Cortex of kidney (tissue), 1 donor: ENCODE measurements around the gene DCHS1.

ENCODE experiments used
- DNase-seq: peaks from one replicate; lab custom pipeline; 2025; lab: John Stamatoyannopoulos, UW

DCHS1 gene

DNA sequence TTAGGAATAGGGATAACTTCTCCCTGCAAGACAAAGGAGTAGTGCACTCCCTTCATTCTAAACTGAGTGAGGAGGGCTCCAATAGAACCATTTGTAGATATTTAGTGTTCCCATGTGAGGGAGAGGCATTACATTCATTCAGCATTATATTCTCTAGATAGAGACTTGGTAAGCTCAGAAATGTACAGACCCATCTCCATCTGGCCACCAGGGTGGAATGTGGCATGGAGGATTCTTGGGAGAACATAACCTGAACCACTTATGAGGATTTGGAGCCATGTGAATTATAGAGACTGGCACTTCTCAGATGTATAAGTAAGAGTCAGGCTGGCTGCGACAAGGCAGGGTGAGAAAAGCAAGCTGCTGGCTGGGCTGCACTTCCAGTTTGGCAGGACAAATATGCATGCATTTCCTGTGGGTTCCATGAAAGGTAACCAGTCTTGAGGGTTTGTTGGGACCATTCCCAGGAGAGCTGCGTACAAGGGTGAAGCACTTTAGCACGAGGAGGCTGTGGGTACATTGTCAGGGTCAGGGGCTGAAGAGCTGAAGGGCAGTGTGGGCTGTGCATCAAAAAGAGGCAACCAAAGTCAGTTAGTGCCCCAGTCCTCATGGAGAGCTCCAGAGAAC, 61.4 kb downstream of the DCHS1 start:
- DNase-seq, result no peak

DNA sequence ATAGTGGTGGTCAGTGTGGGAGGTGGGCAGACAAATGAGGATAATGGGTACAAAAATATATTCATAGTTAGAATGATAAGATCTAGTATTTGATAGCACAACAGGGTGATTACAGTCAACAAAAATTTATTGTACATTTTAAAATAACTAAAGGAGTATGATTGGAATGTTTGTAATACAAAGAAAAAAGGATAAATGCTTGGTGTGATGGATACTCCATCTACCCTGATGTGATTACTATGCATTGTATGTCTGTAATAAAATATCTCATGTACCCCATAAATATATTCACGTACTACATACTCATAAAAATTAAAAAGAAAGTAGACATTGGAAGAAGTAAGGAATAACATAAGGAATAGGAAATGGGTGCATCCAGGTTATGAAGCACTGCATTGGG, 67.6 kb downstream of the DCHS1 start:
- no peak for DNase-seq

DNA sequence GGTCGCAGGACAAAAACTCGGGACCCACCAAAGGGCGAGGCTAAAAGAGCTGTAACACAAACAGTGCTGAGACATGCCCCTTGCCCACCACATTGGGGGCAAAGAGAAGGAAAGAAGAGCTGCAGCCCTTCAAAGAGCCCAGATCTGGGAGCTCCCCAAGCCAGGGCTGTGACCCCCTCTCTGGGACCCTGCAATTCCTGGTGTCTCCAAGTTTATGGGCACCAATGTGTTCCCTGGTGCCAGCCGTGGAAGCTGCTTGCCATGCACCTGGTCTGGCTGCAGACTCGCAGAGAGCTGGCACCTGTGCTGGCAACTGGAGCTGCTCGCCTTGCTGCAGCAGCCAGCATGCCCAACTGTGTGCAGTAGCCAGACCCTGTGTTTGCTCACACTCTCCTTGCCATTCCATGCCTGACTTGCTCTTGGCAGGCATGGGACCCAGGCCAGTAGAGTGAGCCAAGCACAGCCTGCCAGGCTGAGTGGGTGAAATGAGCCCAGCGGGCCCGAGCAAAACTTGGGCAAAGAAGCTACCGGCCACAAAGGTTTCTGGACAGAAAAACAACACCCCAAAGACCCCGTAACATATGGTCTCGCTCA, 68.2 kb downstream of the DCHS1 start:
- DNase-seq, result no peak

DNA sequence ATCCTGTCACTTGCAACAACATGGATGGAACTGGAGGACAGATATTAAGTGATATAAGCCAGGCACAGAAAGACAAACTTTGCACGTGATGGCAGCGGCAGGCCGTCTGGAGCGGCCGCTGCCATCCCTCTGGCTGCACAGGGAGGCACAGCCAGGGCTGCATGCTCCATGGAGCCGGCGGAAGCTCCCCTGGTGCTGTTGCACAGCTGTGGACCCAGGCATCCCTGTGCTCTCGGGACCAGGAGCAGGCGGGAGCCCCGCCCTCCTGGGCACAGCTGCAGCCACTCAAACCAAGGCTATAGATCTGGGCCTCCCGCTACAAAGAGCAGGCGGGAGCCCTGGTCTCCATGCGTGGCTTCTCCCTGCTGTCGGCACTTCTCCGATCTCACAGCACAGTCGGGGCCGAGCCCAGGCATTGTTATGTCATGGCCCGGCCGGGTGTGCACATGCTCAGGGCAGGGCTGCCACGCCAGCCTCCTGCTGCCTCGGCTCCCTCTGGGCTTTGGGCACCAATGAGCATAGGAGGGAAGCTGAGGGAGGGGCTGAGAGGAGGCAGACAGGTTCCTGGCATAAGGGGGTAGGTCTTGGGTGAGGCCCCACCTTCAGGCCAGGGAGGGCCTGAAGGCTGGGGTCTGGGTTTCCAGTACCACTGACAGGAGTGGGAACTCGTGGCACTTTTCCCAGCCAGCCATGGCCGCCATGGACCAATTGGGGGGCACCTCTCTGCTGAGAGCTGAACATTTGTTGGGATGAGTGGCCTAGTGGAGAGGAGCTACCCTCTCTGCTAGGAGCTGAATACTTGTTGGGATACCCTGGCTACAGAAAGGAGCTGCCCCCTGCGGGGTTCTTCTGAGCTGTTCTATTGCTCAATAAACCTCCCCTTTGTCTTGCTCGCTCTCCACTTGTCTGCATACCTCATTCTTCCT, 68.9 kb downstream of the DCHS1 start:
- DNase-seq, result no peak

DNA sequence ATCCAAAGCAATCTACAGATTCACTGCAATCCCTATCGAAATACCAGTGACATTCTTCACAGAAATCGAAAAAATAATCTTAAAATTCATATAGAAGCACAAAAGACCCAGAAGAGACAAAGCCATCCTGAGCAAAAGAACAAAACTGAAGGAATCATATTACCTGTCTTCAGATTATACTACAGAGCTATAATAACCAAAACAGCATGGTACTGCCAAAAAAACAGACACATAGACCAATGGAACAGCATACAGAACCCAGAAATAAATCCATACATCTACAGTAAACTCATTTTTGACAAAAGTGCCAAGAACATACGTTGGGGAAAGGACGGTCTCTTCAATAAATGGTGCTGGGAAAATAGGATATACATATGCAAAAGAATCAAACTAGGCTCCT, 71.1 kb downstream of the DCHS1 start:
- DNase-seq, result no peak

DNA sequence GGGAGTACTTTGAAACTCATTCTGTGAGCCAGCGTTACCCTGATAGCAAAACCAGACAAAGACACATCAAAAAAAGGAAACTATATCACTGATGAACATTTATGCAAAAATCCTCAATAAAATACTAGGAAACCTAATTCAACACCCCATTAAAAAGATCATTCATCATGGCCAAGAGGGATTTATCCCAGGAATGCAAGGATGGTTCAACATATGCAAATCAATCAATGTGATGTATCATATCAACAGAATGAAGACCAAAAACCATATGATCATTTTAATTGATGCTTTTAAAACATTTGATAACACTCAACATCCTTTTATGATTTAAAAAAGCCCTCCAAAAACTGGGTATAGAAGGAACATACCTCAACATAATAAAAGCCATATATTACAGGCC, 72.0 kb downstream of the DCHS1 start:
- DNase-seq, result no peak

DNA sequence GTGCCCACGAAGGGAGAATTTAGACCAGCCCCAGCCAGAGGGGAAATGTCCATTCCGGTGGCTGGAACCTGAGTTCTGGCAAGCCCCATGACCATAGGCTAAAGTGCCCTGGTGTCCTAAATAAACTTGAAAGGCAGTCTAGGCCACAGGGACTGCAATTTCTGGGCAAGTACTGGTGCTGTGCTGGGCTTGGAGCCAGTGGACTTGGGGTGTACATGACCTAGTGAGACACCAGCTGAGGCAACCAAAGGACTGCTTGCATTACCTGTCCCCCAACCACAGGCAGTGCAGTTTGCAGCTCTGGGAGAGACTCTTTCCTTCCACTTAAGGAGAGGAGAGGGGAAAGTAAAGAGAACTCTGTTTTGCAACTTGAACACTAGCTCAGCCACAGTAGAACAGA, 75.9 kb downstream of the DCHS1 start:
- no peak for DNase-seq

DNA sequence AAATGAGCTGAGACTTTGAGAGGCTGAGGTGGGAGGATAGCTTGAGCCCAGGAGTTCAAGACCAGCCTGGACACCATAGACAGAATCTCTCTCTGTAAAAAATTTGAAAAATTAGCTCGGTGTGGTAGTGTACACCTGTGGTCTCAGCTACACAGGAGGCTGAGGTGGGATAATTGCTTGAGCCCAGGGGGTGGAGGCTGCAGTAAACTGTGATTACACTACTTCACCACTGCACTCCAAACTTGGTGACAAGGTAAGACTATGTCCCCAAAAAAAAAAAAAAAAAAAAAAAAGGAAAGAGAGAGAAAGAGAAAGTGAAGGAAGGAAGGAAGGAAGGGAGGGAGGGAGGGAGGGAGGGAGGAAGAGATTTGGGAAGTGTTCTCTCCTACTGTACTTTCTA, 77.5 kb downstream of the DCHS1 start:
- DNase-seq, result no peak

DNA sequence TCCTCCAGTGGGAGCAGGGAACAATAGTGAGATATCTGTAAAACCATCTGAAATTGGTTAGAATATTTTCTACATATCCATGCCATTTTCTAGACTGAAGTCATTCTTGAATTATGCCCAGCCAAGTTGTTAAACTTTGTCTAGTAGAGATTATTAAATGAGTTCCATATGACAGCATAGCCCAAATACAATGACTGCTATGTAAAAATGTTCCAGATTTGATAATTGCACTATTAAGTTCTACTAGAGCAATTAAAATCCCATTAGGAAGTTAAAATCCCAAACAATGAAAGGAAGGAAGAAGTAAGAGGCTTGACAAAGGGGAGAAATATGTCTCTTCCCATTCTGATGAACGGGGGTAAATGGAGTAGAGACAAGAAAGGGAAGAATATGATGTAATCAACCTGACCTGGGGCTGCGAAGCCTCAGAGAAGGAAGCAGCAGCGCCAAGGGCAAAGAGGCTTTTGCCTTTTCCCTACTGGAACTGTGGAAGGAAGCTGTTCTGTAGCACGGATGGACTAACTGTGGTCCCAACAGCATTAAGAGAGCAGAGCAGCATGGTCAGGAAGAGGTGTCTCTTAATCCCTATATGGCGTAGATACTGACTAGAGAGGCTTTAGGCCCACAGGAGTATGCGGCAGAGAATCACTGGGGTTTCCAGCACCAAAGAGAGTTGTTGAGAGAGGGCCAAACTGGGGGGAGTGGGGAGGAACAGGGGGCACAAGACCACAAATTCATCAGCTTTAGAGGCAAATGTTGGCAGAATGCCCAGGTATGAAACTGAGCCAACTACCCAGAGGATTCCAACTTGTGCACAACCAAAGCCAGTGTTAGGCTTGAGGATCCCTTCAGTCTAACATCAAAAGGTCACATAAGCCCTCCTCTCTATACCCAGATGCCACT, 78.9 kb downstream of the DCHS1 start:
- no peak for DNase-seq

DNA sequence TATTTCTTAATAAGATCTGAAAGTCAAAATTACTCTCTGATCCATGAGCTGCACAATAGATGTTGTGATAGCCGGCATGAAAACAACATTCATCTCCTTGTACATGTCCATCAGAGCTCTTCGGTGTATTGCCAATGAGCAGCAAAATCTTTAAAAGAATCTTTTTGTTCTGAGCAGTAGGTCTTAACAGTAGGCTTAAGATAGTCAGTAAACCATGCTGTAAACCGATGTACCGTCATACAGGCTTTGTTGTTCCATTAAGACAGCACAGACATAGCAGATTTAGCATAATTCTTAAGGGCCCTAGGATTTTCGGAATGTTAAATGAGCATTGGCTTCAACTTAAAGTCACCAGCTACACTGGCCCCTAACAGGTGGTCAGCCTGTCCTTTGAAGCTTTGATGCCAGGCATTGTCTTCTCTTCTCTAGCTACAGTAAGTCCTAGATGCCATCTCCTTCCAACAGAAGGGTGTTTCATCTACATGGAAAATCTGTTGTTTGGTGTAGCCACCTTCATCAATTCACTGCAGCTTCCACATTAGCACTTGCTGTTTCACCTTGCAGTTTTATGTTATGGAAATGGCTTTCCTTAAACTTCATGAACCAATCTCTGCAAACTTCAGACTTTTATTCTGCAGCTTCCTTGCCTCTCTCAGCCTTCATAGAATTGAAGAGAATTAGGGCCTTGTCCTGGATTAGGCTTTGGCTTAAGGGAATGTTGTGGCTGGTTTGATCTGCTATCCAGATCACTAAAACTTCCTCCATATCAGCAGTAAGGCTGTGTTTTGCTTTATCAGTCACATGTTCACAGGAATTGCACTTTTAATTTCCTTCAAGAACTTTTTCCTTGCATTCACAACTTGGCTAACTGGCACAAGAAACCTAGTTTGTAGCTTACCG, 80.5 kb downstream of the DCHS1 start:
- no peak for DNase-seq

DNA sequence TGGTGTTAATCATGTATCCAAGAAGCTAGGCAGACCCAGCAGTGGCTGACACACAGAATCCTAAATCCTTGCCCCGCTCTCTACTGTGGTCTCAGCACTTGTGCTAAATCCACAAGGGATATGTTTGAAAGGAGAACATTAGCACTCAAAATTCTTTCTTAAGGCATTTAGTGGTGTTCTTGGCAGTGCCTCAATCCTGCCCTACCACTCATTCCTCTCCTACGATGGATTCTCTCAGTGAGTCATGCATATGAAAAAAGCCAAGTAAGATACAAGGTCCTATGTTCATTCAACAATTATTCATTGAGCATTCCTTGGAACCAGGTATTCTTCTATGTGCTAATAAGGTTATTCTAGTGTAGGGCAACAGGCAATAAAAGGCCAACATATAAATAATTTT, 83.4 kb downstream of the DCHS1 start:
- DNase-seq, result no peak

DNA sequence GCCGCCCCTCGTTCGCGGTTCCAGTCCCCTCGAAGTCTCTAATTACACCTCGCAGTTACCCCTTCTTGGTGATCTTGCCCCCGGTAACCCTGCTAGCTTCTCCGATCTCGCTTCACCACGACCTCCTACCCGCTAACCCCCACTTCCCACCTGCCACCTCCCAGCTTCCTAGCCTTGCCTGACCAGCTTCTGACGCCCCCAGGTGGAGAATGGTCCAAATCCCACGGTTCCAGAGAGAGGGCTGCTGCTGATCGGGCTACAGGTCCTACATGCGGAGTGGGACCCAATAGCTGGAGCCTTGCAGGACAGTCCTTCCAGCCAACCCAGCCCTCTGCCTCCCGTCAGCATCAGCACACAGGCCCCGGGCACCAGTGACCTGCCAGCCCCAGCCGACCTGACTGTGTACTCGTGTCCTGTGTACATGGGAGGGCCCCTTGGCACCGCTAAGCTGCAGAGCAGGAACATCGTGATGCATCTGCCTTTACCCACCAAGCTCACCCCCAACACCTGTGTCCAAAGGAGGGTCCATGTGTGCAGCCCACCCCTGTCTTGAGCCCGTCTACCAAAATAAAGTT, 84.1 kb downstream of the DCHS1 start:
- no peak for DNase-seq
